ENCODE data around the gene CELSR1.

Gene CELSR1

DNA sequence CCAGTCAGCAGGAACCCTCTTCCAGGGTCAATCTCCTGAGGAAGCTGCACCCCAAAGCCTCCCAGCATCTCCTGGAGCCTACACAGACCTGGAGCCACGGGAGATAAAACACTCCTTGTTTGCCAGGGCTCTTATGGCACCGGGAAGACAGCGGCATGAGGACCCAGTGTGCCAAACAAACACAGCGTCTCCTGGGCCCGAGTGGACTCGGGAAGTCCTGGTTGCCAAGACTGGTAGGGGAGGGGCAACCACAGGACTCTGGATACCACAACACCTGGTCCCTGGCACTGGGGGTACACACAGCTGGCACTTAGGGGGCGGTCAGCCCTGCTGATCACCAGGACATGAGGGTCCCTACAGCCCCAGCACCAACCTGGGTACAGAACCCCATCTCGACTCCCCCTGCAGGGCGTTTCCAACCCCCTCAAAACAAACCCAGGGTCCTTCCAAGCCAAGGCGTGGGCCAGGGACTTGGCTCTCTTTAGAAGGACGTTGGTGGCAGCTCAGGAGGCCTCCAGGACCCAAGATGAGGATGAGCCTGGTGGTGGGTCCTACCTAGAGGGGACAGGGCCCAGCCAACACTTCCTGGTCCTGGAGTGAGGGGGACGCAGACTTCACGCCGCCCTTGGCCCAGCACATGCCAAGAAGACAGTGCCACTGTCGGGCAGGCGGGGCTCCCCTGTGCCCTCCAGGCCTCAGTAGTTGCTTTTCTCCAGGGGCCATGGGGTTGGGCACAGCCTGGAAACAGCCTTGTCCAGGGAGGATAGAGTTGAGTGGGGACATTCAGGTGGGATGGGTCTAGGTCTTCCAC lies 85.0 kb downstream of the CELSR1 start:
- H3K27me3 ChIP-seq: no peaks in the 10 kb centered on the region
- no peaks in the 10 kb centered on the region for H3K36me3 ChIP-seq
- TF ChIP-seq, protein P1, sequence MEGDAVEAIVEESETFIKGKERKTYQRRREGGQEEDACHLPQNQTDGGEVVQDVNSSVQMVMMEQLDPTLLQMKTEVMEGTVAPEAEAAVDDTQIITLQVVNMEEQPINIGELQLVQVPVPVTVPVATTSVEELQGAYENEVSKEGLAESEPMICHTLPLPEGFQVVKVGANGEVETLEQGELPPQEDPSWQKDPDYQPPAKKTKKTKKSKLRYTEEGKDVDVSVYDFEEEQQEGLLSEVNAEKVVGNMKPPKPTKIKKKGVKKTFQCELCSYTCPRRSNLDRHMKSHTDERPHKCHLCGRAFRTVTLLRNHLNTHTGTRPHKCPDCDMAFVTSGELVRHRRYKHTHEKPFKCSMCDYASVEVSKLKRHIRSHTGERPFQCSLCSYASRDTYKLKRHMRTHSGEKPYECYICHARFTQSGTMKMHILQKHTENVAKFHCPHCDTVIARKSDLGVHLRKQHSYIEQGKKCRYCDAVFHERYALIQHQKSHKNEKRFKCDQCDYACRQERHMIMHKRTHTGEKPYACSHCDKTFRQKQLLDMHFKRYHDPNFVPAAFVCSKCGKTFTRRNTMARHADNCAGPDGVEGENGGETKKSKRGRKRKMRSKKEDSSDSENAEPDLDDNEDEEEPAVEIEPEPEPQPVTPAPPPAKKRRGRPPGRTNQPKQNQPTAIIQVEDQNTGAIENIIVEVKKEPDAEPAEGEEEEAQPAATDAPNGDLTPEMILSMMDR (IDR thresholded peaks at IDR 0.05; ENCODE audit: low read depth, low read length): no peak
- H3K4me3 ChIP-seq (ENCODE audit: low read depth, low read length): no peak overlapping the region
- no peak for DNase-seq
- H3K9me3 ChIP-seq: no peaks in the 10 kb centered on the region
- no peaks in the 10 kb centered on the region for H3K4me1 ChIP-seq

DNA sequence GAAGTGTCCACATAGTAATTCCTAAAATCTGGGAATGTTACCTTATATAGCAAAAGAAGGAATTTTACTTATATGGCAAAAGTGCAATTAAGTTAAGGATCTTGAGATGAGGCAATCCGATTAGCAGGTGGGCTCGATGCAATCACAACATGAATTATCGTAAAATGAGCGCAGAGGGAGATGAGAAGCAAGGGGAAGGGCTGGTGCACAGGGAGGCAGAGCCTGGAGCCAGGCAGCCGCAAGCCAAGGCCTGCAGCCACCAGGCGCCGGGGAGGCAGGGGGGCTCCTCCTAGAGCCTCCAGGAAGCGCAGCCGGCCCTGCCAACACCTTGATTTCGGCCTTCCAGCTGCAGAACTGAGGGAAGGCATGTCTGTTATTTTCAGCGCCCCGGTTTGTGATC lies 85.7 kb downstream of the CELSR1 start:
- DNase-seq: no peak
- Histone ChIP-seq H3K9me3 (no peaks in the 10 kb centered on the region), H3K4me1 (peaks cover 2% of the 10 kb centered on the region; the same call in 1 of the 2 replicates), H3K27me3 (no peaks in the 10 kb centered on the region), H3K4me3 (ENCODE audit: low read depth, low read length) (no peak overlapping the region), H3K36me3 (no peaks in the 10 kb centered on the region)
- TF ChIP-seq, protein P1 (IDR thresholded peaks at IDR 0.05; ENCODE audit: low read depth, low read length): no peak

DNA sequence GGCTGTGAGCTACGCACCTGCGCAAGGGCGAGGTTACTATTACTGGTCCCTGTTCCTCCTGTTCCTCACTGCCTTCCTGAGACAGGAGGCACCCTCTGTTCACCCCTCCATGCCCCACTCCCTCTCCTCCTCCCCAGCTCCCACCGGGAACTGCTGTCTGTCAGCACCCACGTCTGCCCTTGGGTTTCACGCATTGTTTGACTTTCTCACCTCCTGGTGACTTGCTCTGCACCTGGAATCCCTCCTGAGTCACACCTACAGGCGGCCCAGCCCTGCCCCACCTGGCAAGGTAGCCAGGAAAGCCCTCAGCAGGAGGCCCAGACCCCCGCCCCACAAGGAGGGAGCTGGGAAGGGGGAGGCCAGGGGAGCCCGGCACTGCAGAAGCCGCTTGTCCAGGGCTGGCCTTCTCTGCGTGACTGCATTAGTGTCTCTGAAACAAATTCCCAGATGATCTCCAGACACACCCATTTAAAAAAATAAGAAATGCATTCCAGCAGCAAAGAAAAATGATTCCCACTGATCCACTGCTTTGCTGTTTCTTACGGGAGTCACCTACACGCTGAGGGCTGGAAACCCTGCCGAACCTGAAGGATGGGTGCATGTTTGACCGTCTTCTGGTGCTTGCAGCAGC lies 86.4 kb downstream of the CELSR1 start:
- peaks cover 8% of the 10 kb centered on the region; the same call in 1 of the 2 replicates for H3K4me1 ChIP-seq
- no peaks in the 10 kb centered on the region for H3K36me3 ChIP-seq
- no peak for DNase-seq
- TF ChIP-seq, protein P1 (IDR thresholded peaks at IDR 0.05; ENCODE audit: low read depth, low read length): no peak
- no peaks in the 10 kb centered on the region for H3K27me3 ChIP-seq
- no peak overlapping the region for H3K4me3 ChIP-seq (ENCODE audit: low read depth, low read length)
- H3K9me3 ChIP-seq: no peaks in the 10 kb centered on the region

DNA sequence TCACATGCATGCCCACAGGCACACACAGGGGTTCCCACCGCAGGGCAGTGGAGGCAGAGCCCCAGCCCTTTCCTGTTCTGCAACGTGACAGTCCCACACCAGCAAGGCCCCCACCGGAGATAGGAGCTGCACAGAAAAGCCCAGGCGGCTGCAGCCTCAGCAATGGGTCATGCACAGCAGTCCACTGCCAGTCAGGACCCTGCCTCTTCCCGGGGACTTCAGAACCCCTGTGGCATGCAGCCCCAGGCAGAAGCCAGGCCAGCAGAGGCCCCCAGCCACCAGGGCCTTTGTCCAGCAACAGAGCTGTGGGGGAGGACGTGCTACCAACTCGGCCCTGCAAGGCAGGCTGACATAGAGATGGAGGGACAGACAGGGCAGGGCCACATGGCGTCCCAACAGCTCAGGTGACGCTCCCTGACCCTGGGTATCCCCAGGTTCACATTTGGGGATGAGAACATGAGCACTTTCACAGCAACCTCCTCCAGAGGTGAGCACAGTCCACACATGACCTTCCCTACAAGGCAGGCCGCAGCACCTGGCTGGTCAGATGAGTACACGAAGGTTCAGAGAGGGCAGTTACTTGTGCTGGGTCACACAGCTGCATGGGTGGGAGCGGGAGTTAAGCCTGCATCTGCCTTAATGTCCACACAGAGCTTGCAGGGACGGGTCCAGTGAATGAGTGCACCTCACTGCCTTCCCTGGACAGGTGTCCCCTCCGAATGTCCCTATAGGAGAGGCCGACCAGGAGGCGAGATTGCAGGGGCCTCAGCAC lies 87.3 kb downstream of the CELSR1 start:
- TF ChIP-seq, protein P1 (IDR thresholded peaks at IDR 0.05; ENCODE audit: low read depth, low read length): no peak
- H3K4me1 ChIP-seq: peaks cover 8% of the 10 kb centered on the region; the same call in 1 of the 2 replicates
- no peaks in the 10 kb centered on the region for H3K36me3 ChIP-seq
- no peak overlapping the region for H3K4me3 ChIP-seq (ENCODE audit: low read depth, low read length)
- no peak for DNase-seq
- no peaks in the 10 kb centered on the region for H3K27me3 ChIP-seq
- H3K9me3 ChIP-seq: no peaks in the 10 kb centered on the region

DNA sequence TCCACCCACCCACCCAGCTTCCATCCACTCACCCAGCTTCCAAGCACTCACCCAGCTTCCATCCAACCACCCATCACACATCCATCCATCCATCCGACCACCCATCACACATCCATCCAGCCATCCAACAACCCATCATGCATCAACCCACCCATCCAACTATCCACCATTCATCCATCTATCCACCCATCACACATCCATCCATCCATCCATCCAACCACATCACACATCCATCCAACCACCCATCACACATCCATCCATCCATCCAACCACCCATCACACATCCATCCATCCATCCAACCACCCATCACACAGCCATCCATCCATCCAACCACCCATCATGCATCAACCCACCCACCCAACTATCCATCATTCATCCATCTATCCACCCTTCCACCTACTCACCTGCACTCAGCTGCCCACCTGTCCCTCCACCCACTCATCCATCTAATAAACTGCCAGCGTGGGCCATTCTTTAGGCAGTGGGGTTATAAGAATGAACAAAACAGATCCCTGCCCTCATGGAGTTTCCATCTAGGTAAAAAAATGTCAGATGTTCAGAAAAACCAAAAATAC lies 88.2 kb downstream of the CELSR1 start:
- H3K4me1 ChIP-seq: peaks cover 8% of the 10 kb centered on the region; the same call in 1 of the 2 replicates
- TF ChIP-seq, protein P1 (IDR thresholded peaks at IDR 0.05; ENCODE audit: low read depth, low read length): no peak
- H3K27me3 ChIP-seq: no peaks in the 10 kb centered on the region
- H3K9me3 ChIP-seq: no peaks in the 10 kb centered on the region
- H3K4me3 ChIP-seq (ENCODE audit: low read depth, low read length): no peak overlapping the region
- H3K36me3 ChIP-seq: no peaks in the 10 kb centered on the region
- DNase-seq: no peak
